IPS DF 4.7 (cell line): ENCODE results near the gene NPIPA5.
"Not testable (repeated sequence)": the region's sequence is repeated elsewhere in the genome, so short reads cannot be mapped to it uniquely, and the experiment has no call there.

Experiments
- DNase-seq: peaks from one replicate; pipeline ENCODE4 v3.0.0-alpha.2; 2013; ENCODE audit warnings: low spot score; ENCODE audit errors: extremely low read depth

NPIPA5 gene

GRCh38 chr16:15378194-15378593, at the start of gene NPIPA5:
NPIPA5 (minus strand) TSS chr16:15378294; CDS start chr16:15378294, 0 bp downstream.
- DNase-seq, result not testable (repeated sequence)

- DNase-seq, result no peak
Measured at GRCh38 chr16:15427648-15428239, 49.6 kb upstream of the NPIPA5 start.

- no peak for DNase-seq
Measured at GRCh38 chr16:15426796-15427195, 48.7 kb upstream of the NPIPA5 start.

GRCh38 chr16:15425861-15426260, 47.8 kb upstream of the NPIPA5 start:
- DNase-seq, result no peak

GRCh38 chr16:15422222-15422621, 44.1 kb upstream of the NPIPA5 start:
- no peak for DNase-seq

- DNase-seq, result not testable (repeated sequence)
Measured at GRCh38 chr16:15421696-15422095, 43.6 kb upstream of the NPIPA5 start.

- DNase-seq, result no peak
Measured at GRCh38 chr16:15418206-15418605, 40.1 kb upstream of the NPIPA5 start.

- DNase-seq, result no peak
Measured at GRCh38 chr16:15417197-15417596, 39.1 kb upstream of the NPIPA5 start.

- no peak for DNase-seq
Measured at GRCh38 chr16:15415511-15415985, 37.5 kb upstream of the NPIPA5 start.

- DNase-seq, result not testable (repeated sequence)
Measured at GRCh38 chr16:15409476-15409875, 31.4 kb upstream of the NPIPA5 start.

GRCh38 chr16:15407756-15408155, 29.7 kb upstream of the NPIPA5 start:
- DNase-seq, result not testable (repeated sequence)

GRCh38 chr16:15404792-15405191, 26.7 kb upstream of the NPIPA5 start:
- no peak for DNase-seq

- not testable (repeated sequence) for DNase-seq
Measured at GRCh38 chr16:15404091-15404490, 26.0 kb upstream of the NPIPA5 start.

GRCh38 chr16:15403392-15403995, 25.4 kb upstream of the NPIPA5 start:
- no peak for DNase-seq

- no peak for DNase-seq
Measured at GRCh38 chr16:15401972-15402371, 23.9 kb upstream of the NPIPA5 start.

GRCh38 chr16:15400314-15400713, 22.2 kb upstream of the NPIPA5 start:
- not testable (repeated sequence) for DNase-seq

GRCh38 chr16:15399317-15399716, 21.2 kb upstream of the NPIPA5 start:
- no peak for DNase-seq

GRCh38 chr16:15398618-15399316, 20.7 kb upstream of the NPIPA5 start:
- DNase-seq, result no peak

- DNase-seq, result no peak
Measured at GRCh38 chr16:15396948-15397594, 19.0 kb upstream of the NPIPA5 start.

- not testable (repeated sequence) for DNase-seq
Measured at GRCh38 chr16:15396509-15396829, 18.4 kb upstream of the NPIPA5 start.

- not testable (repeated sequence) for DNase-seq
Measured at GRCh38 chr16:15395631-15396508, 17.8 kb upstream of the NPIPA5 start, which contains the start of gene MPV17L. MPV17L (plus strand) TSS chr16:15395754; CDS start chr16:15395898, 144 bp downstream.
